DND-41 (cell line): ENCODE measurements around the gene DLG2.

Source experiments
- CTCF ChIP-seq: IDR thresholded peaks from 2 replicates; pipeline ENCODE4 v1.5.1; 2012; ENCODE audit warnings: borderline replicate concordance, low read length, moderate library complexity, mild to moderate bottlenecking; ENCODE audit not compliant: poor library complexity, severe bottlenecking; ENCODE audit errors: extremely low read depth
- EZH2 ChIP-seq: IDR thresholded peaks from 3 replicates; pipeline ENCODE4 v1.6.1; 2012; ENCODE audit warnings: borderline replicate concordance, low read depth, mild to moderate bottlenecking, moderate library complexity, low read length, inconsistent platforms; ENCODE audit not compliant: severe bottlenecking

DNA sequence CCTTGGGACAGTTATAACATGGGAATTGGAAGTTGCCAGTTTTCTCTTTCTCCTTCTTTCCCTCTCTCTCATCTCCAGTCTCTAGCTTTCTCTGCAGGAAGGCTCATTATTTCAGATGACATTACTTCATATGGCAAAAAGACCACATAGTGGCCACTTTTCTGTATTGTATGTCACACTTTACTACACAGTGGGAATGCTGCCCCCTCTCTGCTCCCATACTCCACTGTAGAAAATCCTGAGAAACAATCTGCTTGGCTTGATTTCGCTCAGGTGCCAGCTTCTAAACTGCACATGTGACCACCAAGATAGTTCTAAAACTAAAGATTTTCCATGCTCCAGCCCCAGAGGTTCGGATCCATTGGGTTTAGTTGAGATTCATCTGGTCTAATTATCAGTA, 1480.3 kb downstream of the DLG2 start:
- TF ChIP-seq CTCF (no peak), EZH2 (no peak)
